B cell (primary cell): ENCODE measurements around the gene TMEM273.

ENCODE experiments used
- EZH2 ChIP-seq: IDR thresholded peaks from 2 replicates; pipeline ENCODE4 v1.6.1; 2012; ENCODE audit warnings: borderline replicate concordance, low read depth, mild to moderate bottlenecking, moderate library complexity, low read length; ENCODE audit not compliant: insufficient read depth, poor library complexity, severe bottlenecking
- TF ChIP-seq, protein P1 (sequence below): fragments of 200-600 bp; IDR thresholded peaks from one replicate; pipeline ENCODE4 v1.8.0; 2022; ENCODE audit warnings: antibody characterized with exemption, mild to moderate bottlenecking

DNA sequence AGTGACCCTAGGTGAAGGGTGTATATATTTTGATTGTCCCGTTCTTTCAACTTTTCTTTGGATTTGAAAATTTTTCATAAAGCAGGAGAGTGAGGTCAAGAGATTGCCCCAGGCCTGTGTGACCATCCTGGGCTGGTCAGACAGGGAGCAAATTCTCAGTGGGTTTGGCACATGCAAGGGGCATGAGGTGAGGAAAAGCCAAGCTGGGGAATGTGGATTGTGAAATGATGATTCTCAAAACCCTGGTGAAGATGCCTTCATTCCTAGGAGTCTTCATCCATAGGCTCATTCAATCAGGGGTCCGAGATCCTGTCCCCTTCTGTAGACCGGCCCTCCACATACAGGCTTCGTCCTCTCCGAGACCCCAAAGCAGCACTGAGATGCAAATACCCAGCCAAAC is 27.4 kb downstream of the TMEM273 start:
- TF ChIP-seq EZH2, result no peak
- TF ChIP-seq, protein P1, sequence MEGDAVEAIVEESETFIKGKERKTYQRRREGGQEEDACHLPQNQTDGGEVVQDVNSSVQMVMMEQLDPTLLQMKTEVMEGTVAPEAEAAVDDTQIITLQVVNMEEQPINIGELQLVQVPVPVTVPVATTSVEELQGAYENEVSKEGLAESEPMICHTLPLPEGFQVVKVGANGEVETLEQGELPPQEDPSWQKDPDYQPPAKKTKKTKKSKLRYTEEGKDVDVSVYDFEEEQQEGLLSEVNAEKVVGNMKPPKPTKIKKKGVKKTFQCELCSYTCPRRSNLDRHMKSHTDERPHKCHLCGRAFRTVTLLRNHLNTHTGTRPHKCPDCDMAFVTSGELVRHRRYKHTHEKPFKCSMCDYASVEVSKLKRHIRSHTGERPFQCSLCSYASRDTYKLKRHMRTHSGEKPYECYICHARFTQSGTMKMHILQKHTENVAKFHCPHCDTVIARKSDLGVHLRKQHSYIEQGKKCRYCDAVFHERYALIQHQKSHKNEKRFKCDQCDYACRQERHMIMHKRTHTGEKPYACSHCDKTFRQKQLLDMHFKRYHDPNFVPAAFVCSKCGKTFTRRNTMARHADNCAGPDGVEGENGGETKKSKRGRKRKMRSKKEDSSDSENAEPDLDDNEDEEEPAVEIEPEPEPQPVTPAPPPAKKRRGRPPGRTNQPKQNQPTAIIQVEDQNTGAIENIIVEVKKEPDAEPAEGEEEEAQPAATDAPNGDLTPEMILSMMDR, result no peak
